Activated B cell treated with CpG ODN at 0.5 μM for 24 hours (primary cell): ENCODE results near the gene PBX2. TPM values are rescaled to one million over a fixed set of nuclear protein-coding genes. Genes with fewer than 3 reads are reported as not detected.

Experiments used
- ATAC-seq: fragments of 200-7000 bp; cut with Tn5 transposase; one replicate; pipeline ENCODE4 v1.10.0; 2021; ENCODE audit warnings: low read depth, mild to moderate bottlenecking, moderate library complexity
- CTCF ChIA-PET: fragments of 350-600 bp; sonication (Branson Sonifier 250); formaldehyde crosslinking; loops from one replicate; lab custom pipeline; 2021; ENCODE audit warnings: antibody characterized with exemption; lab: Charles Lee
- POLR2A ChIA-PET: fragments of 350-600 bp; sonication (Branson Sonifier 250); formaldehyde crosslinking; loops from one replicate; lab custom pipeline; 2021; ENCODE audit warnings: antibody characterized with exemption; lab: Charles Lee
- DNase-seq: peaks from one replicate; pipeline ENCODE4 v3.0.0; 2022
- H3K27ac Mint-ChIP-seq: one replicate; pipeline ENCODE4 v1.8.0; 2020; ENCODE audit warnings: mixed read lengths
- H3K27me3 Mint-ChIP-seq: one replicate; pipeline ENCODE4 v1.8.0; 2021; ENCODE audit warnings: mixed read lengths
- H3K36me3 Mint-ChIP-seq: one replicate; pipeline ENCODE4 v1.8.0; 2021; ENCODE audit warnings: low read depth, mixed read lengths
- H3K4me1 Mint-ChIP-seq: one replicate; pipeline ENCODE4 v1.8.0; 2021; ENCODE audit warnings: mixed read lengths
- H3K4me3 Mint-ChIP-seq: one replicate; pipeline ENCODE4 v1.8.0; 2020; ENCODE audit warnings: mild to moderate bottlenecking, mixed read lengths
- H3K9me3 Mint-ChIP-seq: one replicate; pipeline ENCODE4 v1.8.0; 2020; ENCODE audit warnings: mixed read lengths
- CTCF ChIP-seq: fragments of 200-600 bp; IDR thresholded peaks from one replicate; pipeline ENCODE4 v1.8.0; 2022; ENCODE audit warnings: antibody characterized with exemption, mild to moderate bottlenecking
- intact Hi-C: fragments of 100-400 bp; cut with micrococcal nuclease; formaldehyde crosslinking; loops from one replicate; pipeline ENCODE4 v1.15.1; 2024
- total RNA-seq: library from RNA; stranded (reverse); gene quantifications from 2 replicates; pipeline ENCODE4 v1.2.3, GENCODE V29; 2022

PBX2 gene
- total RNA-seq, 1 donor from 2014 or later = 153 TPM

- CTCF ChIA-PET = no interaction called here
- Mint-ChIP-seq H3K27ac (no peak overlapping the region), H3K9me3 (no peaks in the 10 kb centered on the region), H3K27me3 (peaks cover 9% of the 10 kb centered on the region), H3K36me3 (no peaks in the 10 kb centered on the region), H3K4me3 (no peak overlapping the region), H3K4me1 (no peaks in the 10 kb centered on the region)
- intact Hi-C loops = no loop called here
- no peak for ATAC-seq
- DNase-seq = no peak
- no peak for TF ChIP-seq CTCF
- POLR2A ChIA-PET = no interaction called here
These were observed 52.5 kb downstream of the PBX2 start for GRCh38 chr6:32137454-32137853.

Other genes starting within 250 kb of the PBX2 start
- gene CFB, start 244.1 kb downstream of the PBX2 start, total RNA-seq = 0.29 TPM in 1 of 2 replicates, not detected in the other
- gene NELFE, start 231.2 kb downstream of the PBX2 start, total RNA-seq = 57.9 and 63.3 TPM in 2 replicates
- 95.8 and 102 TPM in 2 replicates for gene SKIC2, start 231.0 kb downstream of the PBX2 start, total RNA-seq
- gene DXO, start 218.1 kb downstream of the PBX2 start, total RNA-seq = 23.7 and 29.4 TPM in 2 replicates
- gene C4A, start 208.1 kb downstream of the PBX2 start, total RNA-seq = 4.6 and 6.8 TPM in 2 replicates
- gene C4B, start 175.4 kb downstream of the PBX2 start, total RNA-seq = 5.1 and 5.3 TPM in 2 replicates
- 0.10 TPM in 1 of 2 replicates, not detected in the other for gene CYP21A2, start 151.8 kb downstream of the PBX2 start, total RNA-seq
- 5.9 and 12.4 TPM in 2 replicates for gene TNXB, start 80.9 kb downstream of the PBX2 start, total RNA-seq
- gene ATF6B, start 62.0 kb downstream of the PBX2 start, total RNA-seq = 144 and 148 TPM in 2 replicates
- gene FKBPL, start 59.9 kb downstream of the PBX2 start, total RNA-seq = 4.1 and 4.4 TPM in 2 replicates
- gene PRRT1, start 38.3 kb downstream of the PBX2 start, total RNA-seq = not detected in 2 replicates
- 1.8 and 3.0 TPM in 2 replicates for gene PPT2, start 36.1 kb downstream of the PBX2 start, total RNA-seq
- 2.2 and 3.4 TPM in 2 replicates for gene EGFL8, start 25.6 kb downstream of the PBX2 start, total RNA-seq
- gene AGPAT1, start 14.1 kb downstream of the PBX2 start, total RNA-seq = 26.4 and 27.0 TPM in 2 replicates
- gene RNF5, start 11.8 kb downstream of the PBX2 start, total RNA-seq = 39.7 and 41.8 TPM in 2 replicates
- gene AGER, start 5.9 kb downstream of the PBX2 start, total RNA-seq = 23.5 and 30.8 TPM in 2 replicates
- 185 and 199 TPM in 2 replicates for gene GPSM3, start 2.4 kb upstream of the PBX2 start, total RNA-seq
- 3.3 and 4.0 TPM in 2 replicates for gene NOTCH4, start 33.9 kb upstream of the PBX2 start, total RNA-seq
- gene TSBP1, start 181.7 kb upstream of the PBX2 start, total RNA-seq = not detected in 2 replicates
- gene BTNL2, start 217.0 kb upstream of the PBX2 start, total RNA-seq = not detected in 2 replicates
- 2,835 and 3,035 TPM in 2 replicates for gene HLA-DRA, start 249.7 kb upstream of the PBX2 start, total RNA-seq